ENCODE results near the gene VGLL4. TPM values are rescaled to one million over a fixed set of nuclear protein-coding genes. Genes with fewer than 3 reads are reported as not detected.

VGLL4 gene
- polyA plus RNA-seq, 3 donors, result 8.5 to 13.2 (median 10.0) TPM

DNA sequence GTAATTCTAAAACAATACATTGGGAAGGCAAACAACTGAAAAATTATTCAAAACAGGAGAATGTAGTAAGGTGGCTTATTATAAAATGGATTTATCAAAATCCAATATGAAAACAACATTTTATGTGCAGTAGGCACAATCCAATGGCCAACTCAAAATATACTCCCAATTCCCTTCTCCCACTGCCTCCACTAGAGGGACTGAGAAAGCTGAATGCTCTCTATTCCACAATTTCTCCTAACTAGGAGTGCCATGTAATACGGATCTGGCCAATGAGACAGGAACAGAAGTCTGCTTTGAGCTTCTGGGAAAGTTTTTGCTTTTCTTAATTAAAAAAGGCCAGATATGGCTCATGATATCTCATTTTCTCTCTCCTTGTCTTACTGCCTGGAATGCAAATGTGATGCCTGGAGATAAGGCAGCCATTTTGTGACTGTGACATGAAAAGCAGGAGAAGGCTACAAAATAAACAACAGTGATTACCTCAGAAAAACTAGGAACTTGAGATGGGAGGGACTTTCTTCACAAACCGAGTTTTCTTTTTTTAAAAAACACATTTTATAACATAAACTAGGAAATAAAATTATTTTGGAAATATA lies 18.8 kb upstream of the VGLL4 start:
- H3K9me3 ChIP-seq (replicated peaks in 1 of 2; ENCODE audit: control insufficient read depth in 1 of 2, insufficient read depth in 1 of 2, low read length in 2 of 2), result no peaks in the 10 kb centered on the region
- DNase-seq, result no peak
- no peak overlapping the region for H2AFZ ChIP-seq (ENCODE audit: insufficient read depth, low read depth, low read length, poor library complexity, severe bottlenecking)
- H3K27ac ChIP-seq (ENCODE audit: low read depth in 1 of 2, low read length in 2 of 2), result no peak overlapping the region
- WGBS (ENCODE audit: insufficient coverage), result no CpG with 5 or more reads among the region's 2 CpGs
- H3K4me1 ChIP-seq (ENCODE audit: control insufficient read depth in 1 of 2, insufficient read depth in 2 of 2, low read length in 2 of 2), result no peaks in the 10 kb centered on the region
- no peak overlapping the region for H3K9ac ChIP-seq (ENCODE audit: insufficient read depth, low read length, poor library complexity, severe bottlenecking)
- Mint-ChIP-seq H3K4me1 (peaks cover 13% of the 10 kb centered on the region), H3K27me3 (ENCODE audit: low read depth in 3 of 3) (peaks cover 0 to 3% (median 1%) of the 10 kb centered on the region in 3 donors), H3K36me3 (no peaks in the 10 kb centered on the region), H3K4me3 (no peak overlapping the region), H3K27ac (no peak overlapping the region), H3K9me3 (peaks cover 0 to 2% (median 0%) of the 10 kb centered on the region in 7 donors)
- intact Hi-C loops (cut with micrococcal nuclease), result no loop called here
- H3K4me2 ChIP-seq (replicated peaks; ENCODE audit: extremely low read depth, low read length, poor library complexity, severe bottlenecking), result no peak overlapping the region
- no peaks in the 10 kb centered on the region for H4K20me1 ChIP-seq (ENCODE audit: insufficient read depth, low read length)
- TF ChIP-seq, protein P1, sequence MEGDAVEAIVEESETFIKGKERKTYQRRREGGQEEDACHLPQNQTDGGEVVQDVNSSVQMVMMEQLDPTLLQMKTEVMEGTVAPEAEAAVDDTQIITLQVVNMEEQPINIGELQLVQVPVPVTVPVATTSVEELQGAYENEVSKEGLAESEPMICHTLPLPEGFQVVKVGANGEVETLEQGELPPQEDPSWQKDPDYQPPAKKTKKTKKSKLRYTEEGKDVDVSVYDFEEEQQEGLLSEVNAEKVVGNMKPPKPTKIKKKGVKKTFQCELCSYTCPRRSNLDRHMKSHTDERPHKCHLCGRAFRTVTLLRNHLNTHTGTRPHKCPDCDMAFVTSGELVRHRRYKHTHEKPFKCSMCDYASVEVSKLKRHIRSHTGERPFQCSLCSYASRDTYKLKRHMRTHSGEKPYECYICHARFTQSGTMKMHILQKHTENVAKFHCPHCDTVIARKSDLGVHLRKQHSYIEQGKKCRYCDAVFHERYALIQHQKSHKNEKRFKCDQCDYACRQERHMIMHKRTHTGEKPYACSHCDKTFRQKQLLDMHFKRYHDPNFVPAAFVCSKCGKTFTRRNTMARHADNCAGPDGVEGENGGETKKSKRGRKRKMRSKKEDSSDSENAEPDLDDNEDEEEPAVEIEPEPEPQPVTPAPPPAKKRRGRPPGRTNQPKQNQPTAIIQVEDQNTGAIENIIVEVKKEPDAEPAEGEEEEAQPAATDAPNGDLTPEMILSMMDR (IDR thresholded peaks at IDR 0.05), result no peak
- no peaks in the 10 kb centered on the region for H3K36me3 ChIP-seq (replicated peaks in 1 of 2; ENCODE audit: control insufficient read depth in 1 of 2, insufficient read depth in 2 of 2, low read length in 2 of 2)
- no peaks in the 10 kb centered on the region for H3K27me3 ChIP-seq (ENCODE audit: control insufficient read depth in 2 of 2, insufficient read depth in 2 of 2, low read length in 2 of 2)
- H3K4me3 ChIP-seq (replicated peaks in 1 of 3; ENCODE audit: low read depth in 2 of 3, low read length in 3 of 3), result no peak overlapping the region
- H3K79me2 ChIP-seq (ENCODE audit: insufficient read depth, low read length), result no peaks in the 10 kb centered on the region

GRCh38 chr3:11661827-11662226 lies 18.1 kb upstream of the VGLL4 start:
- Histone ChIP-seq H3K79me2 (ENCODE audit: insufficient read depth, low read length) (no peaks in the 10 kb centered on the region), H3K9ac (ENCODE audit: insufficient read depth, low read length, poor library complexity, severe bottlenecking) (no peak overlapping the region), H3K36me3 (replicated peaks in 1 of 2; ENCODE audit: control insufficient read depth in 1 of 2, insufficient read depth in 2 of 2, low read length in 2 of 2) (no peaks in the 10 kb centered on the region), H3K4me1 (ENCODE audit: control insufficient read depth in 1 of 2, insufficient read depth in 2 of 2, low read length in 2 of 2) (no peaks in the 10 kb centered on the region), H3K4me3 (replicated peaks in 1 of 3; ENCODE audit: low read depth in 2 of 3, low read length in 3 of 3) (no peak overlapping the region), H3K4me2 (replicated peaks; ENCODE audit: extremely low read depth, low read length, poor library complexity, severe bottlenecking) (no peak overlapping the region), H4K20me1 (ENCODE audit: insufficient read depth, low read length) (no peaks in the 10 kb centered on the region), H2AFZ (ENCODE audit: insufficient read depth, low read depth, low read length, poor library complexity, severe bottlenecking) (no peak overlapping the region), H3K27me3 (ENCODE audit: control insufficient read depth in 2 of 2, insufficient read depth in 2 of 2, low read length in 2 of 2) (no peaks in the 10 kb centered on the region), H3K27ac (ENCODE audit: low read depth in 1 of 2, low read length in 2 of 2) (no peak overlapping the region), H3K9me3 (replicated peaks in 1 of 2; ENCODE audit: control insufficient read depth in 1 of 2, insufficient read depth in 1 of 2, low read length in 2 of 2) (no peaks in the 10 kb centered on the region)
- H3K36me3 Mint-ChIP-seq, result no peaks in the 10 kb centered on the region
- H3K4me1 Mint-ChIP-seq, result peaks cover 13% of the 10 kb centered on the region
- DNase-seq, result peak in 2 of 3 donors; percentile 3 to 32
- H3K4me3 Mint-ChIP-seq, result peak overlapping the region in 1 of 2 donors; percentile 30
- intact Hi-C loops (cut with micrococcal nuclease), result no loop called here
- H3K9me3 Mint-ChIP-seq, result peaks cover 0 to 2% (median 0%) of the 10 kb centered on the region in 7 donors
- WGBS (ENCODE audit: insufficient coverage), result 29% methylated on average over 3 of the region's 5 CpGs
- H3K27ac Mint-ChIP-seq, result peak overlapping the region in 2 of 7 donors; percentile 30 to 58
- peaks cover 0 to 3% (median 1%) of the 10 kb centered on the region in 3 donors for H3K27me3 Mint-ChIP-seq (ENCODE audit: low read depth in 3 of 3)
- TF ChIP-seq, protein P1 (IDR thresholded peaks at IDR 0.05), result no peak
